HUDEP-2 (cell line): ENCODE measurements around the gene POLR3C.

Experiments
- DNase-seq, 76 experiments: peaks; one replicate each; lab custom pipeline; 2025; ENCODE audit not compliant: unreplicated experiment in 76 of 76; lab: John Stamatoyannopoulos, UW

The POLR3C gene

GRCh38 chr1:145859491-145860023, 35.6 kb downstream of the POLR3C start:
- DNase-seq: peak in 71 of 76 experiments; percentile 25 to 84 (median 62)

DNA sequence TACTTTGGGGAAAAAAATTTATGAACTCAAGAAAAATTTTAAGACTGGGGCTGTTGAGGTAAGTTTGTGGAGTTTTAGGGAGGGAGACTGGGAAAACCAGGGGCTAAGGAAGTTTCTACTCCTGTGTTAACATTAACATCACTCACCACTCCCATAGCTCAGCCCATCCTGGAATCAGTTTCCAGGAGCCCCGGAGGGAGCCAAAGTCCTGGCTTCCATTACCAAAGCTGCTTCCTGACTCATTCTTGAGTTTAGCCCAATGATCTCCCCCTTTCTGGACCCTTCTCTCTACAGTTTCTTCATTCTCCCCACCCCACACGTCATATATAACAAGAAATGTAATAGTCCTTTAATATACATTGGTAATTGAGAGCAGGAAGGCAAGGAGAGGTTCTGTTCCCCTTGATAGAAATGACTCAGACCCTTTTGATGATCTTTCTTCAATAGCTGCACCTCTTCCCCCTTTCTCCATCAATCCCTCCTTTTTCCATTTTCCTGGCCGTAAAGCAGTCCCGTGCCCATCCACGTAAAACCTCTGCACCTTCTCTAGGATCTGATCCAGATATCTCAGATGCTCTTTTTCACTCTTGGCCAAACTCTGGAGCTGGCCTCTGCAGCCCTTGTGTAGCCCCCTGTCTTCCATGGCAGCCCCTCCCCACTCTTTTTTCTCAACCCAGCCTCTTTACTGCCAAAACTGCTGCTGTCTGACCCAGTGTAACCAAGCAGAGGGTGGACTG, 39.5 kb downstream of the POLR3C start:
- DNase-seq: no peak

DNA sequence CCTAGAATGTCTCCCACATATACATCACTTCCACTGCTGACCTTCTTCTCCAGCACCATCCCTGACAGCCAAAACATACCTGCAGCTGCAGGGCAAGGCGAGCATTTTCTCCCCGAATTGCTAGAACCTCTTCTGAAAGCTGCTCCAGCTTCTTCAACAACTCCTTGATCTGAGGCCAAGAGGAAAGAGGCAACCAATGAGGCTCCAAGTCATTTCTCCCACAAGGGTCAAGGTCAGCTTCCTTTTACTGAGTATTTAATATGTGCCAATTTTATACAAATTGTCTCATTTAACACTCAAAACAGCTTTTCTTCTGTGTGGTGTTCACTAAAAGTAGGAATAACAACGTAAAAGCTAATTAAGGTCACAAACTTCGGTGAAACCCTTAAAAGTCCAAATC, 44.2 kb downstream of the POLR3C start:
- DNase-seq: no peak

DNA sequence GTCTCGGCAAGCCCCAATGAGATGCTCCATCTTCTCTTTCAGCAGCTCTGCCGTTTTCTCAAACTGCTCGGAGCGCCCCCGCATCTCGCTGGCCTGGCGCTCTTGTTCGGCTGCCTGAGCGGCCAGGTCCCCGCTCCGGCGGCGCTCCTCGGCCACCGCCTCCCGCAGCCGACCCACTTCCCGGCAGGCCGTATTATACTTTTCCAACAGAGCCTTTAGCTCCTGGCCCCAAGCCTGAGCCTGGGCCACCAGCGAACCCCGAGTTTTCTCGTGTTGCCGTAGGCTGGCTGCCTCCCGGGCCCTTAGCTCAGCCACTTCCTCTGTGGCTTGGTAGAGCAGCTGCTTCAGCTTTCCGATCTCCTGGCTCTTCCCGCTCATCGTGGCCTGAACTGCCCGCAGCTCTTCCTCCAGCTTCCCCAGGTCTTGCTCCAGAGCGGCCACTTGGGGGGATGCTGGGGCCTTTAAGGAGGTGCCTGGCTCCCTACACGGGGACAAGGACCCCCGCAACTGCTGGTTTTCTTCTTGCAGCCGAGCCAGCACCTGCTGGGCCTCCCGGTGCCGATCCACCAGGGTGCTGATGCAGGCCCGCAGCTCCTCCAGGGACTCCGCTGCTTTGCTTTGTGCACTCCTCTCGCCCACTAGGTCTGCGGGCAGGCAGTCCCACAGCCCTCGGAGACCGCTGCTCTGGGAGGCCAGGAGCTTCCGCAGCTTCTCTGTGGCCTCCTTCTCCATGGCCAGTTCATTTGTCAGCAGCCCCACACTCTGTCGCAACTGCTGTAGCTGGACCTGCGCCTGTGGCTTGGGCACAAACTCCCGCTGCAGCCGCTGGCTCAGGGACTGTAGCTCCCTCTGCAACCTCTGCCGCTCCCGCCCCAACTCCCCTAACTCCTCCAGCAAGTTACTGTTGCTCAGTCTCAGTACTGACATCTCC, 48.3 kb downstream of the POLR3C start:
- no peak for DNase-seq

GRCh38 chr1:145874646-145875045, 50.6 kb downstream of the POLR3C start:
- DNase-seq: no peak

- DNase-seq: peak in 35 of 76 experiments; percentile 2 to 57 (median 18)
Measured at GRCh38 chr1:145877923-145878486, 54.0 kb downstream of the POLR3C start.

GRCh38 chr1:145878724-145879123, 54.7 kb downstream of the POLR3C start:
- DNase-seq: no peak

DNA sequence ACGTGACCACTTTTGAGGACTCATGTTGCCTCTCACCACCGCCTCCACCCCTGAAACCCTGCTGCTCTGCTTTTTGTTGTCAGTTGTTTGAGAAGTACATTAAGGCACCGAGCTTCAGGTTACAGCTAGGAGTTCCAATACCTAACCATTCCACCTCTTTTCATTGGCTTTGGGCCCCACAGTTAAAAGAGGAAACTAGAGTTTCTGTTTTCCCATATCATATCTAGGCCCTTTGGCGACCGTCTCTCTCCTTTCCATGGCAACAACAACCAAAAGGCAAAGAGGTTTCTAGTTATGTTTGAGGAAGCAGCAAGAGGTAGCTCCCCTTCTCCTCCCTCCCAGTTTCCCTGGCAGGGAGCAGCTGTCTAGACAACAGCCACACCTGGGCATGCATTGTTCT, 55.8 kb downstream of the POLR3C start:
- no peak for DNase-seq

DNA sequence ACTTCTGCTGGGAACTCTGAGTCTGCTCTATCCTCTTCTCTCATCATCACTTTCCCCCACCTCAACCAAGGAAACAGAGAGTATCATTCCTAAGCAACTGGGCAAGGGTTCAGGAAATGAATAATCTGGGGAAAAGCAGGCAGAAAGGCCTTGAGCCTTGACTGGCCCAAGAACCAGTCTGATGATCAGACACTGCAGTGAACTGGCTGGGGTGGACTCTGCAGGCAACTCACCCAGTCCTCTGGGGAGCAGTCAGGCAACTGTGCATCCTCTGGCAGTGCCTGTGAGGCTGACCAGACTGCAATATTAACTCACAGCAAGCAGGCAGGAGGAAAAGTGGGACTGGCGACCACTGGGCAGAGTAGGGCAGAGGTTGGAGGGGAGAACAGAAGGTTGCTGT, 60.7 kb downstream of the POLR3C start:
- no peak for DNase-seq

DNA sequence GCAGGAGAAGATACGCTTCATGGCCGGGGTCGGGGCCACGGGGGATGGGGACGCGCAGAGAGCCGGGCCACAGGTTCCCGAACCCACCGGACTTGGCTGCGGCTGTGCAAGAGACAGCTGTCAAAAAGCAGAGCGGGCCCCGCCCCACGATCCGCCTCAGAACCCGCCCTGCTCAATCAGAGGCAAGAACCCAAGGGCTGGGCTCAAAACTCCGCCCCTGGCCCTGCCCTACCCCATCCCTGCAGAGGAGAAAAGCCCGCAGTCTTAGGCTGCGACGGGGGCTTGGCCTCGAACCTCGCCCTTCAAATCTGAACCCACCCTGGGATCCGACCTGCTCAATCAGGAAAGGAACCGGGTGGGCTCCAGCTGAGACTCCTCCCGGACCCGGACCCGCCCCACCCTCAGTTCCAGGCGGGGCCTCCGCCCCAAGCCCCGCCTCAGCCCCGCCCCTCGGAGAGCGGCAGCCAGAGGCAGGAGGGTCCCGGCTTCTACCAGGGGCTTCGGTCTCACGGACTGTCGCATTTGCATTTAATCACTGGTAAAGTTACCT, 61.8 kb downstream of the POLR3C start, which contains the start of gene ANKRD35:
Gene ANKRD35, minus strand, starts transcription at position 129 of the 550 bp plus-strand sequence. Its CDS starts 108 bp downstream, at position 21.
- peak in 72 of 76 experiments; percentile 19 to 90 (median 68) for DNase-seq

GRCh38 chr1:145886390-145886789, 62.4 kb downstream of the POLR3C start:
- DNase-seq: peak in 1 of 76 experiments; percentile 6

GRCh38 chr1:145886816-145887215, 62.8 kb downstream of the POLR3C start:
- no peak for DNase-seq

DNA sequence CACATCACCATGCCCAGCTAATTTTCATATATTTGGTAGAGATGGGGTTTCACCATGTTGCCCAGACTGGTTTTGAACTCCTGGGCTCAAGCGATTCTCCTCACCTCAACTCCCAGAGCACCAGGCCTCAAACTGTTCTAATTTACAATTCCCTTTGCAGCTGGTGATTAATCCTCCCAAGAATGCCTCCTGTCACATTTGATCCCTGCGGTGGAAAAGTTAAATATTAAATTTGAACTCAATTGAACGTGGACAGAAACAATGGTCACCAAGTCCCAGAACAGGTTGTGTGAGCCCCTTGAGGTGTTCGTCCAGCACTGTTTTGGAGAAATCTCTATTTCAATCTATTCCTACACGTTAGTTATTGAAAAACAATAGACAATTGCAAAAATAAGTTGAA, 63.6 kb downstream of the POLR3C start:
- DNase-seq: no peak

GRCh38 chr1:145889722-145890121, 65.7 kb downstream of the POLR3C start:
- no peak for DNase-seq

DNA sequence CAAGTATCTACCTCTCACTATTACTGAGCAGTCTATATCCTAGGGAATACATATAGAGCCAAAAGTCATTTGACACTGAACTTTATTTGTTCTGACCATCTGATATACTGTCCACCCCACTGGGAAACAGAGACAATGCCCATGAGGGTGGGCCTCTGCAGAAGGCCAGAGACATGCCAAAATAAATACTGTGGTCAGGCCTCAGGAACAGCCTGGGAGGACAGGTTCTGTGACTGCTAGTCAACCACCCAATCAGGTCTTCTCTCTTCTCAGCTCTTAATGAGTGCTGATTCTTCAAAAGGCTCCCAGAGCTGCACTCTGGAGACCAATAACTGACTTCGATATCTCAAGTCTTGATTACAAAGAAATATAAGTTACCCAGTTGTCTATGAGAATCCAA, 67.1 kb downstream of the POLR3C start:
- no peak for DNase-seq

GRCh38 chr1:145891587-145892485, 67.8 kb downstream of the POLR3C start:
- DNase-seq: peak in 66 of 76 experiments; percentile 10 to 77 (median 60)

DNA sequence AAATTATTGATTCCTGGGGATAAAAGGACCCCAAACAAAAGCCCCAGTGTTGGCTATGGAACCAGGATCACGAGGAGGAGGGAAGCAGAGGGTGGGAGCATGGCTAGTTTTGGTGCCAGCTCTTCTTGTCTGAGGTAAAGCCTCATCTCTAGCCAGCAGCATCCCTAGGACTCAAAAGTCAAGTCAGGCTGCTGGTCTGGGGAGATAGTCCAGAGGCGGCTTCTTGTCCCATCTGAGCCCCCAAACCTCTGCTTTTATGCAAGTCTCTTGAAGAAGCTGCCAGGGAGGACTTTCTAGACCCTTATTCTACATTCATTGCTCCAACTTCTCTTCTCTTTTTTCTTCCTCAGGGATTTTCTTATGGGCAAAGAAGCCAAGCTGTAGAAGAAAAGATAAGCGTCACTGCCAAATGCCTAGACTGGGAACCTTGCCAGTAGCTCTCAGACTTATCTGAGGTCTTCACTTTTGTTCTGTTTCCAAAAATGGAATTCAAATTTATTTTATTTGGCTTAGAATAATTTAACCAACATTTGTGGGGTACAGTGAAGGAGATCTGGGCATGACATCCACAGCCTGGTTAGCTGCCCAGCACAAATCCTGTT, 68.6 kb downstream of the POLR3C start:
- peak in 58 of 76 experiments; percentile 6 to 69 (median 36) for DNase-seq

DNA sequence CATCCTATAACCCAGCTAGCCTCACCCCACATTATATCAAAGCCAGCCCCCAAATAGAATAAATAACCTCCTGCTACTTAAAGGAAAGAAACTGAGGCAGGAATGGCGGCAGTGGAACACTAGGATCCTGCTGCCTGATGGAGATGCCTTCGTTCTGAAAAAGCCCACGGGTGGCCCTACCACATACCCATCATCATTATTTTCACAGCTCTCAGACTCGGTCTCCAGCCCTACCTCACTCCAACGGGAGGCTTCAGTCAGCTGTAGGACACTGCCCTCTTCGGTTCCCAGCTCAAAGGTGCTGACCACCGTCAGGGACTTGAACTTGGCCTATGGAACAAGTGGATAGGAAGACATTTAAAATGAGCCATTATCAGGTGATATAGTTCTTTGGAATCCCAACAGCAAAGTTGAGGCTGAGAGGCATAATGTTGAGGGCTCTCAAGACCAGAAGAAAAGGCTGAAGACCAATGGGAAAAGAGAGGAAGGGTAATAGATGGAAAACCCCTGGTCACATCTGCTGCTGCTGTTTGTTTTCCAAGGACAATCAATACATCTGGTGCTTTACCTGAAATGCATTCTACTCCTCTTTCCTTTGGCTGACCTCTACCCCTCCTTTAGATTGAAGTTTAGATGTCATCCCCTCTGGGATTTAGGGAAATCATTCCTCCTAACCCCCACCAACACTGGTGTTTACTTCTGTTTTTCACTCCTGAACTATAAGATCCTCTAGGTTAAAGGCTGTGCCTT, 69.5 kb downstream of the POLR3C start:
- no peak for DNase-seq
